Measurements from ENCODE around the gene UQCC5. TPM values are rescaled to one million over a fixed set of nuclear protein-coding genes. Genes with fewer than 3 reads are reported as not detected.

The UQCC5 gene
- total and polyA plus RNA-seq, 3 donors from 2014 or later, result 23.0 to 37.0 (median 30.5) TPM

DNA sequence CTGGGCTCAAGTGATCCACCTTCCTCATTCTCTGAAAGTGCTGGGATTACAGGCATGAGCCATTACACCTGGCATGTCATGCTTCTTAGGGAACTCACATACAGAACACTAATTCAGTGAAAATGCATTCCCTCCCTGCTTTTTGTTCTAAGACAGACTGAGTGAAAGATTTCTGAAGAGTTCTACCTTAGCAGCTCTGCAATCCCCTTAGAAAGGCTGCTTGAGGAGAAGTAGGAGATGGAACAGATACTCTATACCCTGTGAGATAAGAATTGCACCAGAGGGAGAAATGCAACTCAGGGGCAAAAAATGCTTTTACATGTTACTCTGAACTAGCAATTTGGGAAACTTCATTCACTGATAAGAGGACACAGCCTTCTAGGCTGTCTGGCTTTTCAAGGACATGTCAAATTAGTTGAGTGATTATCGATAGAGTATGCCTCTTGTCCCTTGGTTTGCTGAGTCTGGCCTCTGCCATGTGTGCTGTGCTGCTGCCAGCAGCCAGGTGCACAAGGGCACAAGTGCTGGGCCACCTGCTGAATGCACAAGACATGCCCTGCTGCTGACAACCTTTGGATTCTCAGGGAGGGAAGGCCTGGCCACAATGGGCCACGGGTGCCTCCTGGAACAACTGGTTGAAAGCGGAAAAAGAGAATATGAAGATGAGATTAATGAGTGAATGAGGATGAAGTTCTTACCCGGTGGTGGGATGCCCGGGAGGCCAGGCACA is 17.8 kb downstream of the UQCC5 start:
- TF ChIP-seq, protein P1, sequence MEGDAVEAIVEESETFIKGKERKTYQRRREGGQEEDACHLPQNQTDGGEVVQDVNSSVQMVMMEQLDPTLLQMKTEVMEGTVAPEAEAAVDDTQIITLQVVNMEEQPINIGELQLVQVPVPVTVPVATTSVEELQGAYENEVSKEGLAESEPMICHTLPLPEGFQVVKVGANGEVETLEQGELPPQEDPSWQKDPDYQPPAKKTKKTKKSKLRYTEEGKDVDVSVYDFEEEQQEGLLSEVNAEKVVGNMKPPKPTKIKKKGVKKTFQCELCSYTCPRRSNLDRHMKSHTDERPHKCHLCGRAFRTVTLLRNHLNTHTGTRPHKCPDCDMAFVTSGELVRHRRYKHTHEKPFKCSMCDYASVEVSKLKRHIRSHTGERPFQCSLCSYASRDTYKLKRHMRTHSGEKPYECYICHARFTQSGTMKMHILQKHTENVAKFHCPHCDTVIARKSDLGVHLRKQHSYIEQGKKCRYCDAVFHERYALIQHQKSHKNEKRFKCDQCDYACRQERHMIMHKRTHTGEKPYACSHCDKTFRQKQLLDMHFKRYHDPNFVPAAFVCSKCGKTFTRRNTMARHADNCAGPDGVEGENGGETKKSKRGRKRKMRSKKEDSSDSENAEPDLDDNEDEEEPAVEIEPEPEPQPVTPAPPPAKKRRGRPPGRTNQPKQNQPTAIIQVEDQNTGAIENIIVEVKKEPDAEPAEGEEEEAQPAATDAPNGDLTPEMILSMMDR (IDR thresholded peaks at IDR 0.05), result no peak
- TF ChIP-seq POLR2A (IDR thresholded peaks at IDR 0.05), result no peak
- intact Hi-C loops (cut with DNase I; ENCODE audit: low total_unique reads), result no loop called here
- H3K27ac ChIP-seq, result no peak overlapping the region
- H3K36me3 ChIP-seq (ENCODE audit: low read depth, missing control alignments), result no peaks in the 10 kb centered on the region
- H3K27me3 ChIP-seq, result no peaks in the 10 kb centered on the region
- peaks cover 33% of the 10 kb centered on the region for H3K4me1 ChIP-seq
- WGBS, 2 donors, result 76 to 91% methylated on average over 5 of the region's 5 CpGs
- no peaks in the 10 kb centered on the region for H3K9me3 ChIP-seq
- no peak overlapping the region for H3K4me3 ChIP-seq
- no peak for DNase-seq

DNA sequence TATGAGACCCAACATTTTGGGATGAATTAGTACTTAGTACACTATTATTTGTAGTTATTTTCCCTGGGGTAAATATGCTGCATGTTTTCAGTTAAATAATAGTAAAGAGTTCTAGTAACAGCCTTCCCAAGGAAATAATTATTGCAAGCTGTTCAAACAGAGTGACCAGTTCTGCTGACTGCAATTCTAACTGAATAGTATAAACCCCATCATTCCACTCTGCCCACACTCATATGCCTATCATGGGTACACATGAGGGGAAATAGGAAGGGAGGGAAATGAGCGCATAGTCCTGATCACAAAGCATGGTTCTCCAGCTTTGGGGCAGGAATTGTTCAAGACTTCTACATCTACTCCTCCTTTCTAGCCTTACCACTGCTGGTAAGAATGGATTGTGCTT is 18.7 kb downstream of the UQCC5 start:
- H3K4me3 ChIP-seq, result no peak overlapping the region
- H3K4me1 ChIP-seq, result peaks cover 33% of the 10 kb centered on the region
- DNase-seq, result no peak
- H3K9me3 ChIP-seq, result no peaks in the 10 kb centered on the region
- no peak overlapping the region for H3K27ac ChIP-seq
- TF ChIP-seq, protein P1 (IDR thresholded peaks at IDR 0.05), result no peak
- TF ChIP-seq POLR2A (IDR thresholded peaks at IDR 0.05), result no peak
- no peaks in the 10 kb centered on the region for H3K27me3 ChIP-seq
- no peaks in the 10 kb centered on the region for H3K36me3 ChIP-seq (ENCODE audit: low read depth, missing control alignments)
- 84 to 100% methylated on average over 1 of the region's 1 CpG for WGBS, 2 donors
- intact Hi-C loops (cut with DNase I; ENCODE audit: low total_unique reads), result no loop called here

DNA sequence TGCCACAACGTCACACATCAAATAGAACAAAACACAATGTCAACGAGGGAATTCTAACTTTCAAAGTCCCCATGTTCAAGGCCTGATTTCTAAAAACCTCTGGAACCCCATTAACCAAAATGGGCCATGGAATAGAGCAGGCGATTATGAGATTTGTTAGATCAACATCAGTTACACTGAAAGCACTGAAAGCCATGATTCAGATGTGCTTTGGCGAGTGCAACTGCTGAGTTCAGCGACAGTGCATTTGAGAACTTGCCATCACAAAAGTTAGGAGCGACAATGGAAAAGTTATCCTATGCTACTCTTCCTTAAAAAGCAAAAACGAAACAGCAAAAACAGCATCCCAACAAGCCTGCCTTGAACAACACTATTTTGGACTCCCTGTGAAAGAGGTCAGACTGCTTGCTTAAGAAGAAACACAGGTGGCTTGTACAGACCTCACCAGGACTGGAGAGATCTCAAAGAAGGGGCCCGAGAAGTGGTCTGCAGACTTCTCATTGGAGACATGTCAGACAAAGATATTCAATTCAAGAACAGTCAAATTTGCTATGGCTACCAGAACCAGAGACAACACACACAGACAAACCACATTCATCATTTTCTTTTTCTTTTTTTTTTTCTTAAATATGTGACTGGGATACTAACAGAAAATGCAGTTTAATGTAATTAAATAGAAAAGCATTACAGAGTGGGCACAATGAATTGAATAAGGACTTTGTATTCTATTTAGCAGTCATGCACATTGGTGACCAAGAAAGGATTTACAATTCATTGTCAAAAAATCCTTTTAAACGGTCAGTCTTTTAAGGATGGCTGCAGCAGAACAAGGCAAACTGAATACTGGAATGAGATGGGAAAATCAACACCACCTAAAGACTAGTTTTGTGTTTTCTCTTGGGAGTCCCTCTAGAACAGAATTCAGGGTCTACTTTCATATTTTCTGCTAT is 20.9 kb downstream of the UQCC5 start:
- H3K9me3 ChIP-seq, result no peaks in the 10 kb centered on the region
- intact Hi-C loops (cut with DNase I; ENCODE audit: low total_unique reads), result no loop called here
- no peak for DNase-seq
- H3K36me3 ChIP-seq (ENCODE audit: low read depth, missing control alignments), result no peaks in the 10 kb centered on the region
- no peaks in the 10 kb centered on the region for H3K27me3 ChIP-seq
- TF ChIP-seq, protein P1 (IDR thresholded peaks at IDR 0.05), result no peak
- TF ChIP-seq POLR2A (IDR thresholded peaks at IDR 0.05), result no peak
- WGBS, 2 donors, result 62 to 65% methylated on average over 9 of the region's 9 CpGs
- no peak overlapping the region for H3K4me3 ChIP-seq
- no peak overlapping the region for H3K27ac ChIP-seq
- H3K4me1 ChIP-seq, result peaks cover 20% of the 10 kb centered on the region

DNA sequence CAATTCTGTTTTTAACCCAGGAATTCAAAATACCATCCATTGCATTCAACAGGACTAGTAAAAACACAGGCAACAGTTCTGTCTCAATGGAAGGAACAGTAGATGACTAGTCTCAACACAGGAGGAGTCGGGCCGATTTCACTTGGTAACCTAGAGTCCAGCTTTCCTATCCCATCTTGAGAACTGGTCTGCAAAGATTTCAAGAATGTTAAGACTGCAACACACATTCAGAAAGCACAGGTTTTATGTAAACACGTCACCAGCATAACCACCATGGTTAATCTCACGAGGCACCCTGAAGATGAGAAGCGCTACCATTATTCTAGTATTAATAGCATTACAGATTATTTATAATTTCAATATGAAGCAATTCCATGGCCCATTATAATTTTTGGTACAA is 22.0 kb downstream of the UQCC5 start:
- intact Hi-C loops (cut with DNase I; ENCODE audit: low total_unique reads), result no loop called here
- DNase-seq, result no peak
- H3K9me3 ChIP-seq, result no peaks in the 10 kb centered on the region
- no peaks in the 10 kb centered on the region for H3K27me3 ChIP-seq
- H3K4me1 ChIP-seq, result peaks cover 20% of the 10 kb centered on the region
- TF ChIP-seq POLR2A (IDR thresholded peaks at IDR 0.05), result no peak
- TF ChIP-seq, protein P1 (IDR thresholded peaks at IDR 0.05), result no peak
- no peak overlapping the region for H3K4me3 ChIP-seq
- no peaks in the 10 kb centered on the region for H3K36me3 ChIP-seq (ENCODE audit: low read depth, missing control alignments)
- no peak overlapping the region for H3K27ac ChIP-seq
- WGBS, 2 donors, result 95 to 97% methylated on average over 5 of the region's 5 CpGs

All from testis (tissue), 3 donors.